WI38 (cell line): ENCODE data around the gene TMEM131.
"Not testable (repeated sequence)": the region's sequence is repeated elsewhere in the genome, so short reads cannot be mapped to it uniquely, and the experiment has no call there.

Source experiments
- H3K4me3 ChIP-seq: 2 replicates; pipeline ENCODE4 v1.5.1; 2011; ENCODE audit warnings: low read depth, mild to moderate bottlenecking, control low read depth, low read length
- TF ChIP-seq, protein P1 (sequence below): IDR thresholded peaks from 2 replicates; pipeline ENCODE4 v1.5.1; 2012; ENCODE audit warnings: low read depth, mild to moderate bottlenecking, control low read depth, low read length

Gene TMEM131, protein sequence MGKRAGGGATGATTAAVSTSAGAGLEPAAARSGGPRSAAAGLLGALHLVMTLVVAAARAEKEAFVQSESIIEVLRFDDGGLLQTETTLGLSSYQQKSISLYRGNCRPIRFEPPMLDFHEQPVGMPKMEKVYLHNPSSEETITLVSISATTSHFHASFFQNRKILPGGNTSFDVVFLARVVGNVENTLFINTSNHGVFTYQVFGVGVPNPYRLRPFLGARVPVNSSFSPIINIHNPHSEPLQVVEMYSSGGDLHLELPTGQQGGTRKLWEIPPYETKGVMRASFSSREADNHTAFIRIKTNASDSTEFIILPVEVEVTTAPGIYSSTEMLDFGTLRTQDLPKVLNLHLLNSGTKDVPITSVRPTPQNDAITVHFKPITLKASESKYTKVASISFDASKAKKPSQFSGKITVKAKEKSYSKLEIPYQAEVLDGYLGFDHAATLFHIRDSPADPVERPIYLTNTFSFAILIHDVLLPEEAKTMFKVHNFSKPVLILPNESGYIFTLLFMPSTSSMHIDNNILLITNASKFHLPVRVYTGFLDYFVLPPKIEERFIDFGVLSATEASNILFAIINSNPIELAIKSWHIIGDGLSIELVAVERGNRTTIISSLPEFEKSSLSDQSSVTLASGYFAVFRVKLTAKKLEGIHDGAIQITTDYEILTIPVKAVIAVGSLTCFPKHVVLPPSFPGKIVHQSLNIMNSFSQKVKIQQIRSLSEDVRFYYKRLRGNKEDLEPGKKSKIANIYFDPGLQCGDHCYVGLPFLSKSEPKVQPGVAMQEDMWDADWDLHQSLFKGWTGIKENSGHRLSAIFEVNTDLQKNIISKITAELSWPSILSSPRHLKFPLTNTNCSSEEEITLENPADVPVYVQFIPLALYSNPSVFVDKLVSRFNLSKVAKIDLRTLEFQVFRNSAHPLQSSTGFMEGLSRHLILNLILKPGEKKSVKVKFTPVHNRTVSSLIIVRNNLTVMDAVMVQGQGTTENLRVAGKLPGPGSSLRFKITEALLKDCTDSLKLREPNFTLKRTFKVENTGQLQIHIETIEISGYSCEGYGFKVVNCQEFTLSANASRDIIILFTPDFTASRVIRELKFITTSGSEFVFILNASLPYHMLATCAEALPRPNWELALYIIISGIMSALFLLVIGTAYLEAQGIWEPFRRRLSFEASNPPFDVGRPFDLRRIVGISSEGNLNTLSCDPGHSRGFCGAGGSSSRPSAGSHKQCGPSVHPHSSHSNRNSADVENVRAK (N-terminal part only)

DNA sequence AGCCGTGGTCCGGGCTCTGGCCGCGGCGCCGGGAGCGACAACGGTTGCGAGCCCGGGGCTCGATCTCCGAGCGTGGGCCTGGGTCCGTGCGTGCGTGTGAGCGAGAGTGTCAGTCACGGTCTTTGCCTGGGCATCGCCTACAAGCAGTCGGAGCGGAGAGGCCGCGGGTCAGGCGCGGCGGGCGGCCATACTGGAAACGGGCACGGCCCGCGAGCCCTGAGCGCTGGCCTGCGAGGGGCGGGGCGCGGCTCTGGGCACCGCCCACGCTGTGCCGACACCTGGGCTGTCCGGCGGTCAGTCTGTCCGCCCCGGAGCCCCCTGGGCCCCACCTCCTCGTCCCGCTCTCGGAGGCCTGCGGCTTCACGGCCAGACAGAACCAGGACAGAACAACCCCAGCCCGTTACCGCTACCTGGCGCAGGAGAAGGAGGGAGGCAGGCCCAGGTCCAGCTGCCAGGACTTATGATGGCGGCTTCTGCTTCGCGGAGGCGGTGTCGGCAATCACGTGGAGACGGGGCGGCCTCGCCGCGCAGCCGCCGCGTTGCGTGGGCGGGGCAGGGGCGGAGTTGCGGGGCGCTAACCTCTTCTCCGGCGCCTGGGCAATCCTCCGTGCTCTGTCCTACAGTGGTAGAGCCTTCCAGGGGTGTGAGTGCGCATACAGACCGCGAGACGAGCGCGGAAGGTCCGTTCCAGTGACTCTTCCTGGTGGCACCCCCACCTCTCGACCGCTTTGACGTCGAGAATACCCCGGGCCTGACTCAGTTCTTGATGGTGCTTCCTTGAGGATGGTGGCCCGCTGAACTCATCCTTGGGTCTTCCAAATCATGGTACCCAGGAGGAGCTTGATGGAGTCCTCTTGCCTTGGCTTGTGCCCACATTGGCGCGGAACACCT lies at the start of gene TMEM131:
Gene TMEM131 (minus strand): TSS at position 215 of the 891 bp plus-strand sequence. CDS start 286 bp downstream, outside the sequence.
- TF ChIP-seq, protein P1, sequence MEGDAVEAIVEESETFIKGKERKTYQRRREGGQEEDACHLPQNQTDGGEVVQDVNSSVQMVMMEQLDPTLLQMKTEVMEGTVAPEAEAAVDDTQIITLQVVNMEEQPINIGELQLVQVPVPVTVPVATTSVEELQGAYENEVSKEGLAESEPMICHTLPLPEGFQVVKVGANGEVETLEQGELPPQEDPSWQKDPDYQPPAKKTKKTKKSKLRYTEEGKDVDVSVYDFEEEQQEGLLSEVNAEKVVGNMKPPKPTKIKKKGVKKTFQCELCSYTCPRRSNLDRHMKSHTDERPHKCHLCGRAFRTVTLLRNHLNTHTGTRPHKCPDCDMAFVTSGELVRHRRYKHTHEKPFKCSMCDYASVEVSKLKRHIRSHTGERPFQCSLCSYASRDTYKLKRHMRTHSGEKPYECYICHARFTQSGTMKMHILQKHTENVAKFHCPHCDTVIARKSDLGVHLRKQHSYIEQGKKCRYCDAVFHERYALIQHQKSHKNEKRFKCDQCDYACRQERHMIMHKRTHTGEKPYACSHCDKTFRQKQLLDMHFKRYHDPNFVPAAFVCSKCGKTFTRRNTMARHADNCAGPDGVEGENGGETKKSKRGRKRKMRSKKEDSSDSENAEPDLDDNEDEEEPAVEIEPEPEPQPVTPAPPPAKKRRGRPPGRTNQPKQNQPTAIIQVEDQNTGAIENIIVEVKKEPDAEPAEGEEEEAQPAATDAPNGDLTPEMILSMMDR, result no peak
- peak within 1 kb of the TSS; percentile 84 for H3K4me3 ChIP-seq

GRCh38 chr2:98044730-98045129 lies 49.0 kb upstream of the TMEM131 start:
- H3K4me3 ChIP-seq, result not testable (repeated sequence)

DNA sequence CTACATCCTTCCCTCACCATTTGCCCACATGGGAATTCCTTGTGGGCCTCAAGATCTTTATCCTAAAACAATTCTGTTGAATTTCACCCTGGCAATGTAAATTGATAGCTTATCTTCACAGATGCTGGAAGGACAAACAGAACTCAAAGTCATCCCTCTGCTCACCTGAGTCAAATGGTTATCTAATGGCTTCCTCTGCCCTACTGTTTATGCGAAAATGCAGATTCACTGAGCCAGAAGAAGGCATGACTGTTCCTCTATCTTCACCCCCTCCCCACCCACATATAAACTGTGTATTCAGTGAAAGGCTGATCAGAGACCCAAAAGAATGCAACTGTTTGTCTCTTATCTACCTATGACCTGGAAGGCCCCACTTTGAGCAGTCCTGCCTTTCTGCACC lies 47.4 kb upstream of the TMEM131 start:
- no peak overlapping the region for H3K4me3 ChIP-seq
- TF ChIP-seq, protein P1, result no peak

- no peak overlapping the region for H3K4me3 ChIP-seq
- TF ChIP-seq, protein P1, result no peak
Measured at GRCh38 chr2:98040331-98040939, 44.7 kb upstream of the TMEM131 start.

DNA sequence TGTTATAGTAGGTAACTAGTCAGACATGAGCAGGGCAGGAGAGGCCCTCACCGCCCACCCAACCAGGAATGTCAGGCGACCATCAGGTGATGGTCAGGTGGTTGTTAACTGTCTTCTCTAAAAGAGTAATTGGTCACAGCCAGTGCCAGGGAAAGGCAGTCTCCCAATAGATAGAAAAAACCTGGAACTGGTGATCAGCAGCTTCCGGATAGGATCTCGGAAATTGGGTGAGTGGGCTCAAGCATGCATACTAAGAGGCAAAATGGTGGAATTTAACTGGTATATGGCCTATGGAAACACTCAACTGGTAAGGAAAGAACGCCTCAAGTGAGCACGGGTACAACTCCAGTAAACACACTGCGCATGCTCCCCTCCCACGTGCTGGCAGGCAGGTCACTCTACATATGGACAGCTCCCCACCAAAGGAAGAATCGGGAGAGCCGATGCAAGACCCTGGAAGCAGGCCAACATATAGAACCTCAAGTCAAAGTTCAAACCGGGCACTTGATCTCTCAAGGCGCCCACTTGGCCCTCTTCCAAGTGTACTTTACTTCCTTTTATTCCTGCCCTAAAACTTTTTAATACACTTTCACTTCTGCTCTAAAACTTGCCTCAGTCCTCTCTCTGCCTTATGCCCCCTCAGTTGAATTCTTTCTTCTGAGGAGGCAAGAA lies 43.5 kb upstream of the TMEM131 start:
- no peak overlapping the region for H3K4me3 ChIP-seq
- TF ChIP-seq, protein P1, result no peak

DNA sequence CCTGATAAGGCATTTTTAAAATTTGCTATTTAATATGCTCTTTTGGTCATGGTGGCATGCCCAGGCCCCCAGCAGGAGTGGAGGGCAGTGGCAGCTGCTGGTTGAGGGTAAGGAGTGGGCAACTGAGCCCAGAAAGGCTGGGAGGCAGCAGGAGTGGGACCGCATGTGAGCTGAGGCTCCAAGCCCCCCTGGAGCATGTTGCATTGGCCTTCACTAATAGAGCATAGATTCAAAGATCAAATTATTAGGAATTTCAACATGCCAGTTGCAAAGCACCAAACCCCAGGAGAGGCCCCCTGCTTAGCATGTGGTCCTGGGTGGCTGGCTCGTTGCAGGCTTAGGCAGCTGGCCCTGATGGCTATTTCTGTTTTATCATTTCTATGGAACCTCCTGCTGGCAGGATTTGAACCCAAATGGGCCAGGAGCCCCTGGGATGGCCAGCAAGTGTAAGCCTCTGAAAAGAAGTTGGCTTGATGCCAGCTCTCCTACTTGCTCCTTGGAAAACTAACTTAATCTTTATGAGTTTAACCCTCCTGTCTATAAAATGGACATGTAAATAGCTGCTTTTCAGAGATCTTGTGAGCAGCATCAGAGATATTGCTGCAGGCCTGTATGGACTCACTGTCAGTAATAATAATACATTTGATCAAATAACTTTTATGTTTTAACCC lies 42.1 kb upstream of the TMEM131 start:
- no peak overlapping the region for H3K4me3 ChIP-seq
- TF ChIP-seq, protein P1, result no peak
